ENCODE measurements around the gene CDCA7L. TPM values are rescaled to one million over a fixed set of nuclear protein-coding genes. Genes with fewer than 3 reads are reported as not detected.
"Not testable (repeated sequence)": the region's sequence is repeated elsewhere in the genome, so short reads cannot be mapped to it uniquely, and the experiment has no call there.

CDCA7L gene
- total RNA-seq, 2 donors from 2014 or later, result 8.2 to 38.9 TPM

- H3K27me3 ChIP-seq, result no peaks in the 10 kb centered on the region
- no peak overlapping the region for H3K27ac ChIP-seq
- intact Hi-C loops (cut with DNase I), result no loop called here
- H3K36me3 ChIP-seq (replicated peaks in 1 of 2; ENCODE audit: insufficient read depth in 1 of 2, low read depth in 2 of 2), result no peaks in the 10 kb centered on the region
- WGBS, 2 donors, result 77 to 86% methylated on average over 2 of the region's 2 CpGs
- H3K4me1 ChIP-seq, result peaks cover 12% of the 10 kb centered on the region
- no peak overlapping the region for H3K4me3 ChIP-seq
- ATAC-seq (no peak), DNase-seq (no peak)
- TF ChIP-seq POLR2A (IDR thresholded peaks at IDR 0.05) (no peak), CTCF (IDR thresholded peaks at IDR 0.05) (no peak)
- H3K9me3 ChIP-seq, result no peaks in the 10 kb centered on the region
Measured at GRCh38 chr7:21938463-21938862, 7.2 kb downstream of the CDCA7L start.

- ATAC-seq (no peak), DNase-seq (no peak)
- Histone ChIP-seq H3K4me3 (no peak overlapping the region), H3K27ac (no peak overlapping the region), H3K9me3 (no peaks in the 10 kb centered on the region), H3K27me3 (no peaks in the 10 kb centered on the region), H3K4me1 (no peaks in the 10 kb centered on the region), H3K36me3 (replicated peaks in 1 of 2; ENCODE audit: insufficient read depth in 1 of 2, low read depth in 2 of 2) (no peaks in the 10 kb centered on the region)
- TF ChIP-seq POLR2A (IDR thresholded peaks at IDR 0.05) (no peak), CTCF (IDR thresholded peaks at IDR 0.05) (no peak)
- intact Hi-C loops (cut with DNase I), result no loop called here
Measured at GRCh38 chr7:21934808-21935207, 10.9 kb downstream of the CDCA7L start.

- H3K27ac ChIP-seq; H3K36me3 ChIP-seq (replicated peaks in 1 of 2; ENCODE audit: insufficient read depth in 1 of 2, low read depth in 2 of 2); H3K9me3 ChIP-seq; H3K4me3 ChIP-seq; H3K27me3 ChIP-seq; H3K4me1 ChIP-seq; ATAC-seq; intact Hi-C loops (cut with DNase I); DNase-seq: not testable (repeated sequence)
- 74 to 79% methylated on average over 3 of the region's 3 CpGs for WGBS, 2 donors
Measured at GRCh38 chr7:21933293-21933692, 12.4 kb downstream of the CDCA7L start.

- no peak for TF ChIP-seq CTCF (IDR thresholded peaks at IDR 0.05)
- no peak for TF ChIP-seq POLR2A (IDR thresholded peaks at IDR 0.05)
Measured at GRCh38 chr7:21927693-21928092, 18.0 kb downstream of the CDCA7L start.

GRCh38 chr7:21926448-21926847 is 19.3 kb downstream of the CDCA7L start:
- Histone ChIP-seq H3K4me1 (peaks cover 15% of the 10 kb centered on the region), H3K27ac (no peak overlapping the region), H3K36me3 (replicated peaks in 1 of 2; ENCODE audit: insufficient read depth in 1 of 2, low read depth in 2 of 2) (no peaks in the 10 kb centered on the region), H3K9me3 (no peaks in the 10 kb centered on the region), H3K4me3 (no peak overlapping the region), H3K27me3 (no peaks in the 10 kb centered on the region)
- no peak for DNase-seq
- no peak for ATAC-seq
- 92 to 100% methylated on average over 1 of the region's 1 CpG for WGBS, 2 donors
- TF ChIP-seq CTCF (IDR thresholded peaks at IDR 0.05) (no peak), POLR2A (IDR thresholded peaks at IDR 0.05) (no peak)
- intact Hi-C loops (cut with DNase I), result no loop called here

More at GRCh38 chr7:21927693-21928092, 18.0 kb downstream of the CDCA7L start:
- DNase-seq (no peak), ATAC-seq (no peak)
- WGBS, 2 donors, result 62 to 84% methylated on average over 2 to 6 of the region's 6 CpGs
- no peaks in the 10 kb centered on the region for H3K36me3 ChIP-seq (replicated peaks in 1 of 2; ENCODE audit: insufficient read depth in 1 of 2, low read depth in 2 of 2)
- no peaks in the 10 kb centered on the region for H3K27me3 ChIP-seq
- intact Hi-C loops (cut with DNase I), result no loop called here
- no peak overlapping the region for H3K27ac ChIP-seq
- H3K4me3 ChIP-seq, result no peak overlapping the region
- no peaks in the 10 kb centered on the region for H3K9me3 ChIP-seq
- H3K4me1 ChIP-seq, result peaks cover 15% of the 10 kb centered on the region

Data from body of pancreas (tissue), 4 donors.